H9 (cell line): Measurements from ENCODE around the gene GPAT2. TPM values are rescaled to one million over a fixed set of nuclear protein-coding genes. Genes with fewer than 3 reads are reported as not detected.
"Not testable (repeated sequence)": the region's sequence is repeated elsewhere in the genome, so short reads cannot be mapped to it uniquely, and the experiment has no call there.

Source experiments
- DNase-seq: peaks from one replicate; pipeline ENCODE4 v3.0.0-alpha.2; 2017
- H2AFZ ChIP-seq: one replicate; pipeline ENCODE4 v1.6.1; 2013; ENCODE audit warnings: mild to moderate bottlenecking, low read length, control low read depth, moderate library complexity
- H2AK5ac ChIP-seq: 2 replicates; pipeline ENCODE4 v1.6.1; 2013; ENCODE audit warnings: low read length, control low read depth, mixed read lengths; ENCODE audit not compliant: insufficient read length
- H2BK120ac ChIP-seq: one replicate; pipeline ENCODE4 v1.6.1; 2013; ENCODE audit warnings: low read depth, mild to moderate bottlenecking, low read length, control low read depth, inconsistent platforms; ENCODE audit not compliant: poor library complexity, severe bottlenecking
- H2BK12ac ChIP-seq: 2 replicates; pipeline ENCODE4 v1.6.1; 2013; ENCODE audit warnings: low read length, control low read depth, mixed read lengths, low read depth; ENCODE audit not compliant: insufficient read length
- H2BK15ac ChIP-seq: 2 replicates; pipeline ENCODE4 v1.6.1; 2013; ENCODE audit warnings: low read depth, low read length, control low read depth
- H2BK20ac ChIP-seq: one replicate; pipeline ENCODE4 v1.6.1; 2013; ENCODE audit warnings: low read depth, mild to moderate bottlenecking, low read length, control low read depth, inconsistent platforms; ENCODE audit not compliant: poor library complexity, severe bottlenecking
- H2BK5ac ChIP-seq: 2 replicates; pipeline ENCODE4 v1.6.1; 2013; ENCODE audit warnings: low read length, control low read depth, mixed read lengths; ENCODE audit not compliant: insufficient read length
- H3K14ac ChIP-seq: 2 replicates; pipeline ENCODE4 v1.6.1; 2013; ENCODE audit warnings: low read length, control low read depth; ENCODE audit not compliant: insufficient read depth
- H3K18ac ChIP-seq: 2 replicates; pipeline ENCODE4 v1.6.1; 2013; ENCODE audit warnings: low read depth, mild to moderate bottlenecking, mixed read lengths, low read length, control low read depth; ENCODE audit not compliant: insufficient read length
- H3K23ac ChIP-seq: 2 replicates; pipeline ENCODE4 v1.6.1; 2013; ENCODE audit warnings: low read length, control low read depth, mixed read lengths, low read depth; ENCODE audit not compliant: insufficient read length
- H3K23me2 ChIP-seq: 2 replicates; pipeline ENCODE4 v1.6.1; 2013; ENCODE audit warnings: low read depth, mild to moderate bottlenecking, mixed read lengths, low read length, control low read depth; ENCODE audit not compliant: insufficient read length, poor library complexity, severe bottlenecking
- H3K27ac ChIP-seq: 2 replicates; pipeline ENCODE4 v1.5.1; 2013; ENCODE audit warnings: low read length, control low read depth, mixed read lengths, low read depth; ENCODE audit not compliant: insufficient read length
- H3K27me3 ChIP-seq: 2 replicates; pipeline ENCODE4 v1.6.1; 2013; ENCODE audit warnings: low read length, control low read depth, inconsistent platforms; ENCODE audit not compliant: insufficient read depth
- H3K4ac ChIP-seq: 2 replicates; pipeline ENCODE4 v1.6.1; 2013; ENCODE audit warnings: low read depth, mild to moderate bottlenecking, control low read depth, inconsistent platforms, low read length, moderate library complexity
- H3K4me1 ChIP-seq: 2 replicates; pipeline ENCODE4 v1.6.1; 2013; ENCODE audit warnings: low read length, control low read depth, inconsistent platforms; ENCODE audit not compliant: insufficient read depth
- H3K4me2 ChIP-seq: 2 replicates; pipeline ENCODE4 v1.6.1; 2013; ENCODE audit warnings: low read length, control low read depth, mixed read lengths; ENCODE audit not compliant: insufficient read length, insufficient read depth
- H3K56ac ChIP-seq: 2 replicates; pipeline ENCODE4 v1.6.1; 2013; ENCODE audit warnings: low read depth, mild to moderate bottlenecking, mixed read lengths, low read length, control low read depth; ENCODE audit not compliant: insufficient read length
- H3K79me1 ChIP-seq: 2 replicates; pipeline ENCODE4 v1.6.1; 2013; ENCODE audit warnings: low read depth, mild to moderate bottlenecking, moderate library complexity, low read length, control low read depth, inconsistent platforms; ENCODE audit not compliant: insufficient read depth, poor library complexity, severe bottlenecking
- H3K79me2 ChIP-seq: 2 replicates; pipeline ENCODE4 v1.6.1; 2013; ENCODE audit warnings: low read length, control low read depth, inconsistent platforms; ENCODE audit not compliant: insufficient read depth
- H3K9ac ChIP-seq: 2 replicates; pipeline ENCODE4 v1.6.1; 2013; ENCODE audit warnings: low read length, control low read depth, mixed read lengths; ENCODE audit not compliant: insufficient read length; ENCODE audit errors: extremely low read depth
- H3K9me3 ChIP-seq: one replicate; pipeline ENCODE4 v1.6.1; 2013; ENCODE audit warnings: low read depth, low read length, inconsistent platforms; ENCODE audit not compliant: control insufficient read depth
- H3T11ph ChIP-seq: one replicate; pipeline ENCODE4 v1.6.1; 2013; ENCODE audit warnings: mild to moderate bottlenecking, low read length, control low read depth, inconsistent platforms
- H4K20me1 ChIP-seq: one replicate; pipeline ENCODE4 v1.6.1; 2013; ENCODE audit not compliant: control insufficient read depth, insufficient read length, insufficient read depth
- H4K5ac ChIP-seq: 2 replicates; pipeline ENCODE4 v1.6.1; 2013; ENCODE audit warnings: low read depth, mild to moderate bottlenecking, mixed read lengths, low read length, control low read depth; ENCODE audit not compliant: insufficient read length
- H4K8ac ChIP-seq: replicated peaks from 2 replicates; pipeline ENCODE4 v1.6.1; 2013; ENCODE audit warnings: low read length, control low read depth, mixed read lengths, low read depth; ENCODE audit not compliant: insufficient read length
- H4K91ac ChIP-seq: 2 replicates; pipeline ENCODE4 v1.6.1; 2013; ENCODE audit warnings: low read depth, mild to moderate bottlenecking, moderate library complexity, mixed read lengths, low read length, control low read depth; ENCODE audit not compliant: insufficient read length
- H3K27ac Mint-ChIP-seq, 3 experiments: 2 replicates in 2 of 3; 3 replicates in 1 of 3; pipeline ENCODE4 v1.8.0; 2020 to 2021; ENCODE audit warnings: mixed read lengths in 3 of 3, mild to moderate bottlenecking in 1 of 3, moderate library complexity in 1 of 3
- H3K27me3 Mint-ChIP-seq: 2 replicates; pipeline ENCODE4 v1.8.0; 2021; ENCODE audit warnings: low read depth, mild to moderate bottlenecking, moderate library complexity, mixed read lengths
- H3K36me3 Mint-ChIP-seq, 3 experiments: 2 replicates in 2 of 3; 3 replicates in 1 of 3; pipeline ENCODE4 v1.8.0; 2020 to 2021; ENCODE audit warnings: low read depth in 3 of 3, mixed read lengths in 3 of 3; ENCODE audit not compliant: insufficient read depth in 1 of 3
- H3K4me1 Mint-ChIP-seq, 2 experiments: 2 replicates each; pipeline ENCODE4 v1.8.0; 2020; ENCODE audit warnings: mixed read lengths in 2 of 2
- H3K4me3 Mint-ChIP-seq, 2 experiments: 2 replicates in 1 of 2; 3 replicates in 1 of 2; pipeline ENCODE4 v1.8.0; 2020 to 2021; ENCODE audit warnings: mild to moderate bottlenecking in 2 of 2, mixed read lengths in 2 of 2, moderate library complexity in 1 of 2
- H3K9me3 Mint-ChIP-seq, 2 experiments: 2 replicates in 1 of 2; 3 replicates in 1 of 2; pipeline ENCODE4 v1.8.0; 2020; ENCODE audit warnings: mild to moderate bottlenecking in 2 of 2, mixed read lengths in 2 of 2, moderate library complexity in 1 of 2
- WGBS: extraction: QIAGEN DNeasy Blood & Tissue Kit; methylation state at CpG from one replicate; pipeline ENCODE4 v1.1.7; 2013; ENCODE audit warnings: missing lambda C conversion rate, low lambda C conversion rate, mixed read lengths; ENCODE audit not compliant: insufficient read length; ENCODE audit errors: extremely low coverage; 5-methylcytosine and 5-hydroxymethylcytosine counted together
- total RNA-seq: library from RNA; stranded (reverse); gene quantifications from 2 replicates; pipeline ENCODE4 v1.2.1, GENCODE V29; 2021

GPAT2 gene
- total RNA-seq, 1 experiment from 2014 or later = 0.17 TPM

GRCh38 chr2:96049917-96050262 is 15.2 kb upstream of the GPAT2 start:
- H3K23me2 ChIP-seq, H2AK5ac ChIP-seq, H2BK120ac ChIP-seq, H3K4me1 ChIP-seq, H3K27ac Mint-ChIP-seq, H2BK12ac ChIP-seq, H3K27me3 Mint-ChIP-seq, H3K27ac ChIP-seq, H3K36me3 Mint-ChIP-seq, H3K4ac ChIP-seq, H3K9ac ChIP-seq, DNase-seq, H3K14ac ChIP-seq, H4K5ac ChIP-seq, H4K20me1 ChIP-seq, H3T11ph ChIP-seq, H2BK15ac ChIP-seq, H3K27me3 ChIP-seq, H3K4me3 Mint-ChIP-seq, H2BK5ac ChIP-seq, H3K79me2 ChIP-seq, H4K8ac ChIP-seq, H3K79me1 ChIP-seq, H3K23ac ChIP-seq, H3K18ac ChIP-seq, H3K9me3 Mint-ChIP-seq, H2AFZ ChIP-seq, H4K91ac ChIP-seq, H3K4me2 ChIP-seq, H3K56ac ChIP-seq, H3K9me3 ChIP-seq, H2BK20ac ChIP-seq: not testable (repeated sequence)
- H3K4me1 Mint-ChIP-seq = peaks cover 6 to 13% of the 10 kb centered on the region in 2 experiments
- no CpG with 5 or more reads among the region's 3 CpGs for WGBS
